Uterus (tissue), 4 donors: ENCODE measurements around the gene FSIP1. TPM values are rescaled to one million over a fixed set of nuclear protein-coding genes. Genes with fewer than 3 reads are reported as not detected.

Source experiments
- DNase-seq, 2 donors: peaks; one replicate each; pipeline ENCODE4 v3.0.0-alpha.2; 2019 to 2020
- H3K27ac ChIP-seq, 2 donors: fragments of 200-600 bp; sonication (generic); 1 replicate in 1 of 2; 2 replicates in 1 of 2; pipeline ENCODE4 v1.5.1; 2016 to 2018
- H3K27me3 ChIP-seq, 2 donors: fragments of 200-600 bp; sonication (generic); one replicate each; pipeline ENCODE4 v1.5.1; 2018 to 2019; ENCODE audit warnings: control low read depth in 1 of 2
- H3K36me3 ChIP-seq, 2 donors: fragments of 200-600 bp; sonication (generic); one replicate each; pipeline ENCODE4 v1.5.1; 2019; ENCODE audit warnings: control low read depth in 1 of 2
- H3K4me1 ChIP-seq, 2 donors: fragments of 200-600 bp; sonication (generic); one replicate each; pipeline ENCODE4 v1.5.1; 2018 to 2019; ENCODE audit warnings: control low read depth in 1 of 2
- H3K4me3 ChIP-seq, 2 donors: fragments of 200-600 bp; sonication (generic); 1 replicate in 1 of 2; 2 replicates in 1 of 2; pipeline ENCODE4 v1.5.1; 2018 to 2019; ENCODE audit warnings: mild to moderate bottlenecking in 1 of 2
- H3K9me3 ChIP-seq, 2 donors: fragments of 200-600 bp; sonication (generic); one replicate each; pipeline ENCODE4 v1.5.1; 2019; ENCODE audit warnings: control low read depth in 1 of 2
- CTCF ChIP-seq, 4 experiments: fragments of 200-600 bp in 2 of 4; fragments of 450-650 bp in 2 of 4; sonication (generic) in 2 of 4; IDR thresholded peaks; one replicate each; pipeline ENCODE4 v1.5.1; 2016 to 2019; ENCODE audit warnings: antibody characterized with exemption in 4 of 4, mild to moderate bottlenecking in 2 of 4, moderate library complexity in 1 of 4
- POLR2A ChIP-seq, 2 donors: fragments of 450-650 bp; IDR thresholded peaks; one replicate each; pipeline ENCODE4 v1.6.1; 2016; ENCODE audit warnings: antibody characterized with exemption in 2 of 2, mild to moderate bottlenecking in 1 of 2, moderate library complexity in 1 of 2
- intact Hi-C: fragments of 100-400 bp; cut with DNase I; formaldehyde crosslinking; loops from one replicate; pipeline ENCODE4 v1.15.1; 2023; ENCODE audit warnings: low total_unique reads
- total RNA-seq, 4 donors: library from RNA; depleted of rRNA in 3 of 4; stranded (reverse); fragments of >200 nt in 3 of 4; gene quantifications; one replicate each; pipeline versions ENCODE4 v1.1.0 to v1.2.4, GENCODE V29; 2014 to 2023
- donor health status: DM: yes; HTN: yes; CAD: no.

FSIP1 gene
- total RNA-seq, 4 donors from 2014 or later = 0.77 to 4.3 (median 2.6) TPM

- H3K4me3 ChIP-seq = no peak overlapping the region
- no peak for TF ChIP-seq CTCF (IDR thresholded peaks at IDR 0.05)
- TF ChIP-seq POLR2A (IDR thresholded peaks at IDR 0.05) = no peak
- intact Hi-C loops = no loop called here
Measured at GRCh38 chr15:39706206-39706605, 76.4 kb downstream of the FSIP1 start.

GRCh38 chr15:39704689-39705088 is 78.0 kb downstream of the FSIP1 start:
- no peaks in the 10 kb centered on the region for H3K9me3 ChIP-seq
- H3K27me3 ChIP-seq = no peaks in the 10 kb centered on the region
- H3K4me3 ChIP-seq = no peak overlapping the region
- intact Hi-C loops = no loop called here
- H3K36me3 ChIP-seq = no peaks in the 10 kb centered on the region
- TF ChIP-seq CTCF (IDR thresholded peaks at IDR 0.05) (no peak), POLR2A (IDR thresholded peaks at IDR 0.05) (no peak)
- DNase-seq = no peak
- H3K27ac ChIP-seq = no peak overlapping the region
- H3K4me1 ChIP-seq = no peaks in the 10 kb centered on the region

More at GRCh38 chr15:39706206-39706605, 76.4 kb downstream of the FSIP1 start:
- Histone ChIP-seq H3K27ac (no peak overlapping the region), H3K9me3 (no peaks in the 10 kb centered on the region), H3K36me3 (no peaks in the 10 kb centered on the region), H3K4me1 (no peaks in the 10 kb centered on the region), H3K27me3 (no peaks in the 10 kb centered on the region)
- DNase-seq = no peak

GRCh38 chr15:39704235-39704634 is 78.4 kb downstream of the FSIP1 start:
- Histone ChIP-seq H3K27ac (no peak overlapping the region), H3K27me3 (no peaks in the 10 kb centered on the region), H3K36me3 (no peaks in the 10 kb centered on the region), H3K4me3 (no peak overlapping the region), H3K9me3 (no peaks in the 10 kb centered on the region), H3K4me1 (no peaks in the 10 kb centered on the region)
- DNase-seq = no peak
- intact Hi-C loops = no loop called here
- TF ChIP-seq CTCF (IDR thresholded peaks at IDR 0.05) (no peak), POLR2A (IDR thresholded peaks at IDR 0.05) (no peak)

- TF ChIP-seq CTCF (IDR thresholded peaks at IDR 0.05) (no peak), POLR2A (IDR thresholded peaks at IDR 0.05) (no peak)
- no peak for DNase-seq
Measured at GRCh38 chr15:39701988-39702387, 80.7 kb downstream of the FSIP1 start.

GRCh38 chr15:39700375-39700700 is 82.3 kb downstream of the FSIP1 start:
- Histone ChIP-seq H3K27me3 (no peaks in the 10 kb centered on the region), H3K4me3 (no peak overlapping the region), H3K27ac (no peak overlapping the region), H3K4me1 (no peaks in the 10 kb centered on the region), H3K9me3 (no peaks in the 10 kb centered on the region), H3K36me3 (no peaks in the 10 kb centered on the region)
- no peak for DNase-seq
- TF ChIP-seq CTCF (IDR thresholded peaks at IDR 0.05) (no peak), POLR2A (IDR thresholded peaks at IDR 0.05) (no peak)
- intact Hi-C loops = no loop called here

More at GRCh38 chr15:39701988-39702387, 80.7 kb downstream of the FSIP1 start:
- no peaks in the 10 kb centered on the region for H3K4me1 ChIP-seq
- H3K27ac ChIP-seq = no peak overlapping the region
- no peaks in the 10 kb centered on the region for H3K27me3 ChIP-seq
- intact Hi-C loops = no loop called here
- H3K36me3 ChIP-seq = no peaks in the 10 kb centered on the region
- H3K9me3 ChIP-seq = no peaks in the 10 kb centered on the region
- no peak overlapping the region for H3K4me3 ChIP-seq
